ENCODE data around the gene MRE11. TPM values are rescaled to one million over a fixed set of nuclear protein-coding genes. Genes with fewer than 3 reads are reported as not detected.

Gene MRE11
- total and polyA plus RNA-seq, 9 of the 15 experiments (the other 6 are each of a cell fraction or from before 2014, with no cell fraction given), result 18.3 to 45.2 (median 29.1) TPM

- no peak for TF ChIP-seq PTBP1 (IDR thresholded peaks at IDR 0.05; ENCODE audit: low read depth, low read length)
- TF ChIP-seq, protein P1, sequence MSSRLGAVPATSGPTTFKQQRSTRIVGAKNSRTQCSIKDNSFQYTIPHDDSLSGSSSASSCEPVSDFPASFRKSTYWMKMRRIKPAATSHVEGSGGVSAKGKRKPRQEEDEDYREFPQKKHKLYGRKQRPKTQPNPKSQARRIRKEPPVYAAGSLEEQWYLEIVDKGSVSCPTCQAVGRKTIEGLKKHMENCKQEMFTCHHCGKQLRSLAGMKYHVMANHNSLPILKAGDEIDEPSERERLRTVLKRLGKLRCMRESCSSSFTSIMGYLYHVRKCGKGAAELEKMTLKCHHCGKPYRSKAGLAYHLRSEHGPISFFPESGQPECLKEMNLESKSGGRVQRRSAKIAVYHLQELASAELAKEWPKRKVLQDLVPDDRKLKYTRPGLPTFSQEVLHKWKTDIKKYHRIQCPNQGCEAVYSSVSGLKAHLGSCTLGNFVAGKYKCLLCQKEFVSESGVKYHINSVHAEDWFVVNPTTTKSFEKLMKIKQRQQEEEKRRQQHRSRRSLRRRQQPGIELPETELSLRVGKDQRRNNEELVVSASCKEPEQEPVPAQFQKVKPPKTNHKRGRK (tag; IDR thresholded peaks at IDR 0.05), result 0 out of 2 replicates have a peak, but pooled peaks have one; percentile 18
- no peak for TF ChIP-seq ARID2 (IDR thresholded peaks at IDR 0.05)
- no peak for TF ChIP-seq ZNF785 (CRISPR knock-in tag; IDR thresholded peaks at IDR 0.05)
Observed at GRCh38 chr11:94400839-94401772, 92.5 kb downstream of the MRE11 start, which contains the start of gene GPR83 (continued).

DNA sequence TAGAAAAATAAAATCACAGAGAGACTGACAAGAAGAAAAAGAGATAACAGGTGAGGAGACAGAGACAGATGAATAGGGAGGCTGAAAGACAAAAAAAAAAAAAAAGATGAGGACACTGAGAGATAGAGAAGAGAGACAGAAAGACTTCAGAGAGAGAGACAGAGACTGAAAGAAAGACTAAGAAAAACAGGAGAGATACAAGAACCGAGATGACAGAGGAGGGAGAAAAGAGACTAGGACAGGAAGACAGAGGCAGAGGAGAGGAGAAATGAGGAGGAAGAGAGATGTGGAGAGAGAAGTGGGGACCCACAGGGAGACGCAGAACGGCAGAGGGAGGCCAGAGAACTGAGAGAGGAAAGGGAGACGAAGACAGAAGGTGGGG, 93.2 kb downstream of the MRE11 start:
- H3K4me2 ChIP-seq (ENCODE audit: insufficient read depth, low read length), result no peak overlapping the region
- no peak for FAIRE-seq

More for the DNA sequence above, 93.2 kb downstream of the MRE11 start:
- DNase-seq (ENCODE audit: extremely low read depth in 1 of 4, low spot score in 3 of 4), result no peak
- intact Hi-C loops (cut with micrococcal nuclease), result no loop called here
- Histone ChIP-seq H3K4me3 (no peak overlapping the region), H3K27me3 (ENCODE audit: control insufficient read depth in 2 of 2, insufficient read depth in 2 of 2, low read length in 2 of 2) (peaks cover 11 to 44% of the 10 kb centered on the region in 2 experiments; a peak in 4 of 5 replicates), H3K9me1 (ENCODE audit: control insufficient read depth, insufficient read depth, low read length) (no peaks in the 10 kb centered on the region), H3K27ac (ENCODE audit: extremely low read depth, low read depth, low read length) (no peak overlapping the region), H3K79me2 (ENCODE audit: control insufficient read depth, insufficient read depth, low read length) (no peaks in the 10 kb centered on the region), H3K4me1 (replicated peaks in 1 of 2; ENCODE audit: control insufficient read depth in 2 of 2, insufficient read depth in 2 of 2, low read length in 2 of 2) (peaks cover 0 to 10% of the 10 kb centered on the region in 2 experiments; a peak in 3 of 5 replicates), H3K9ac (ENCODE audit: insufficient read depth in 1 of 2, low read depth in 2 of 2, low read length in 2 of 2) (no peak overlapping the region), H4K20me1 (replicated peaks; ENCODE audit: control insufficient read depth, insufficient read depth, low read length) (no peaks in the 10 kb centered on the region), H3K9me3 (replicated peaks; ENCODE audit: control insufficient read depth, insufficient read depth, low read depth, low read length) (no peaks in the 10 kb centered on the region), H2AFZ (ENCODE audit: low read depth, low read length) (no peak overlapping the region), H3K36me3 (ENCODE audit: control insufficient read depth, insufficient read depth, low read length) (no peaks in the 10 kb centered on the region)
- ATAC-seq, result no peak
- in situ Hi-C loops (cut with MboI), result no loop called here
- POLR2A ChIA-PET, result no interaction called here
- CTCF ChIA-PET (ENCODE audit: low intra/inter-chr PET ratio), result no interaction called here
- WGBS (ENCODE audit: insufficient coverage, low coverage, missing lambda C conversion rate), result 10% methylated on average over 2 of the region's 4 CpGs
- no TSS peak for BruUV-seq (replicated peaks)
- TF ChIP-seq, protein P1 (tag; IDR thresholded peaks at IDR 0.05), result peak; percentile 78
- TF ChIP-seq GABPA (tag; conservative IDR thresholded peaks at IDR 0.05; ENCODE audit: low read depth) (peak; percentile 31), GATAD2A (IDR thresholded peaks at IDR 0.05) (no peak)
- TF ChIP-seq, protein P2, sequence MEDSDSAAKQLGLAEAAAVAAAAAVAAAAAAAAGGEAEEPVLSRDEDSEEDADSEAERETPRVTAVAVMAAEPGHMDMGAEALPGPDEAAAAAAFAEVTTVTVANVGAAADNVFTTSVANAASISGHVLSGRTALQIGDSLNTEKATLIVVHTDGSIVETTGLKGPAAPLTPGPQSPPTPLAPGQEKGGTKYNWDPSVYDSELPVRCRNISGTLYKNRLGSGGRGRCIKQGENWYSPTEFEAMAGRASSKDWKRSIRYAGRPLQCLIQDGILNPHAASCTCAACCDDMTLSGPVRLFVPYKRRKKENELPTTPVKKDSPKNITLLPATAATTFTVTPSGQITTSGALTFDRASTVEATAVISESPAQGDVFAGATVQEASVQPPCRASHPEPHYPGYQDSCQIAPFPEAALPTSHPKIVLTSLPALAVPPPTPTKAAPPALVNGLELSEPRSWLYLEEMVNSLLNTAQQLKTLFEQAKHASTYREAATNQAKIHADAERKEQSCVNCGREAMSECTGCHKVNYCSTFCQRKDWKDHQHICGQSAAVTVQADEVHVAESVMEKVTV (CRISPR knock-in tag; IDR thresholded peaks at IDR 0.05), result 0 out of 2 replicates have a peak, but pooled peaks have one; percentile 1

All from K562 (cell line).